A673 (cell line): ENCODE results near the gene CSF2RB.
"Not testable (repeated sequence)": the region's sequence is repeated elsewhere in the genome, so short reads cannot be mapped to it uniquely, and the experiment has no call there.

ENCODE experiments used
- CTCF ChIP-seq: fragments of 300-800, 200-600 bp; sonication (generic); conservative IDR thresholded peaks from 2 replicates; pipeline ENCODE4 v1.5.1; 2017; ENCODE audit warnings: low read depth, mild to moderate bottlenecking, antibody characterized with exemption, low read length, moderate library complexity, mixed read lengths
- EZH2 ChIP-seq: fragments of 200-600 bp; sonication (generic); IDR thresholded peaks from 2 replicates; pipeline ENCODE4 v1.6.1; 2017; ENCODE audit warnings: borderline replicate concordance, low read depth, mild to moderate bottlenecking, mixed read lengths, antibody characterized with exemption, low read length; ENCODE audit not compliant: poor library complexity, severe bottlenecking

- TF ChIP-seq CTCF, EZH2: not testable (repeated sequence)
Observed at GRCh38 chr22:36989012-36989411, 75.6 kb downstream of the CSF2RB start.
